K562 (cell line): Measurements from ENCODE around the gene PTPN12. TPM values are rescaled to one million over a fixed set of nuclear protein-coding genes. Genes with fewer than 3 reads are reported as not detected.

ENCODE experiments used
- BHLHE40 ChIP-seq: IDR thresholded peaks from 2 replicates; pipeline ENCODE4 v1.6.1; 2011; ENCODE audit warnings: low read length, improper control_type of control experiment
- CHD4 ChIP-seq: fragments of 200-600 bp; sonication (generic); IDR thresholded peaks from 3 replicates; pipeline ENCODE4 v1.6.1; 2012; ENCODE audit warnings: low read depth, mild to moderate bottlenecking, mixed read lengths, low read length, inconsistent platforms; ENCODE audit not compliant: insufficient read depth, insufficient replicate concordance, poor library complexity, severe bottlenecking
- GTF3C2 ChIP-seq: IDR thresholded peaks from 3 replicates; pipeline ENCODE4 v1.6.1; 2011; ENCODE audit warnings: borderline replicate concordance, mild to moderate bottlenecking, moderate library complexity; ENCODE audit not compliant: insufficient read length; ENCODE audit errors: extremely low read depth
- HMGN3 ChIP-seq: IDR thresholded peaks from 2 replicates; pipeline ENCODE4 v1.6.1; 2011; ENCODE audit warnings: borderline replicate concordance, low read depth, mild to moderate bottlenecking, mixed read lengths, low read length; ENCODE audit not compliant: insufficient read length; ENCODE audit errors: extremely low read depth
- JUN ChIP-seq, 2 experiments: sonication (generic) in 1 of 2; formaldehyde crosslinking in 1 of 2; IDR thresholded peaks; 2 replicates each; pipeline versions ENCODE4 v1.6.1 to v1.8.0; 2012 to 2022; ENCODE audit warnings: borderline replicate concordance in 2 of 2, mild to moderate bottlenecking in 2 of 2, improper control_type of control experiment in 1 of 2, low read depth in 1 of 2, low read length in 1 of 2, missing genetic modification reagents in 1 of 2
- MCM3 ChIP-seq: fragments of 450-650 bp; IDR thresholded peaks from 2 replicates; pipeline ENCODE4 v1.6.1; 2016
- MEIS2 ChIP-seq: fragments of 450-650 bp; IDR thresholded peaks from 2 replicates; pipeline ENCODE4 v1.6.1; 2014; ENCODE audit warnings: mild to moderate bottlenecking; ENCODE audit not compliant: partially characterized antibody
- PKNOX1 ChIP-seq: fragments of 450-650 bp; IDR thresholded peaks from 2 replicates; pipeline ENCODE4 v1.6.1; 2016
- RBM25 ChIP-seq: fragments of 200-400 bp; formaldehyde crosslinking; IDR thresholded peaks from 2 replicates; pipeline ENCODE4 v1.6.1; 2018; ENCODE audit warnings: low read length, low read depth, moderate library complexity; ENCODE audit not compliant: severe bottlenecking
- SNAPC5 ChIP-seq: fragments of 250-450 bp; sonication (Bioruptor Pico); IDR thresholded peaks from 2 replicates; pipeline ENCODE4 v1.8.0; 2021; ENCODE audit warnings: moderate library complexity, mild to moderate bottlenecking, inconsistent platforms
- ZBTB40 ChIP-seq, 2 experiments: fragments of 450-650 bp in 1 of 2; sonication (generic) in 1 of 2; formaldehyde crosslinking in 1 of 2; IDR thresholded peaks; 2 replicates each; pipeline versions ENCODE4 v1.7.1 to v1.9.0; 2016 to 2022; ENCODE audit warnings: inconsistent platforms in 1 of 2, mild to moderate bottlenecking in 1 of 2, missing genetic modification reagents in 1 of 2
- ZNF124 ChIP-seq: sonication (generic); formaldehyde crosslinking; IDR thresholded peaks from 2 replicates; pipeline ENCODE4 v1.8.1; 2022; ENCODE audit warnings: missing genetic modification reagents
- ZNF668 ChIP-seq: fragments of 250-450 bp; sonication (Bioruptor Pico); IDR thresholded peaks from 2 replicates; pipeline ENCODE4 v1.8.0; 2022; ENCODE audit warnings: mild to moderate bottlenecking, inconsistent platforms
- polyA plus RNA-seq, 8 experiments: library from polyadenylated mRNA; depleted of rRNA in 4 of 8; stranded (reverse) in 5 of 8; unstranded in 3 of 8; fragments of >200 nt; fragmentation: Nextera tagmentation in 2 of 8; fragmentation: Illumina TruSeq in 1 of 8; extraction: Ambion mirVana in 2 of 8; extraction: Trizol in 1 of 8; gene quantifications; 2 replicates each; pipeline versions ENCODE4 v1.2.1 to v1.2.3, GENCODE V29; 2011 to 2014; ENCODE audit warnings: inconsistent platforms in 1 of 8, missing spikeins in 1 of 8
- total RNA-seq, 7 experiments: library from RNA; depleted of rRNA in 6 of 7; stranded (reverse); fragments of >200 nt in 6 of 7; fragmentation: Illumina TruSeq in 2 of 7; extraction: Trizol in 2 of 7; gene quantifications; 2 replicates each; pipeline versions ENCODE4 v1.2.1 to v1.2.3, GENCODE V29; 2011 to 2021; ENCODE audit warnings: low replicate concordance in 1 of 7

Gene PTPN12
- total and polyA plus RNA-seq, 9 of the 15 experiments (the other 6 are each of a cell fraction or from before 2014, with no cell fraction given), result 15.3 to 79.8 (median 26.6) TPM

- TF ChIP-seq ZNF668 (CRISPR knock-in tag), result no peak
- TF ChIP-seq GTF3C2, result no peak
- no peak for TF ChIP-seq CHD4
- TF ChIP-seq HMGN3, result no peak
- no peak for TF ChIP-seq JUN (IDR thresholded peaks at IDR 0.05; ENCODE audit: borderline replicate concordance, low read depth, low read length)
- no peak for TF ChIP-seq JUN (CRISPR knock-in tag; IDR thresholded peaks at IDR 0.05; ENCODE audit: borderline replicate concordance)
- peak; percentile 91 for TF ChIP-seq PKNOX1
- no peak for TF ChIP-seq RBM25
- no peak for TF ChIP-seq ZNF124 (CRISPR knock-in tag)
- TF ChIP-seq BHLHE40, result no peak
- no peak for TF ChIP-seq MCM3
- TF ChIP-seq SNAPC5, result no peak
- TF ChIP-seq MEIS2, result peak; percentile 28
- no peak for TF ChIP-seq ZBTB40 (IDR thresholded peaks at IDR 0.05)
- no peak for TF ChIP-seq ZBTB40 (CRISPR knock-in tag; IDR thresholded peaks at IDR 0.05)
Measured at GRCh38 chr7:77651575-77652162, 114.6 kb downstream of the PTPN12 start (continued).
